Glutamatergic neuron (in vitro differentiated cells): ENCODE data around the gene KIFAP3. TPM values are rescaled to one million over a fixed set of nuclear protein-coding genes. Genes with fewer than 3 reads are reported as not detected.
"Not testable (repeated sequence)": the region's sequence is repeated elsewhere in the genome, so short reads cannot be mapped to it uniquely, and the experiment has no call there.

ENCODE experiments used
- DNase-seq: peaks from one replicate; pipeline ENCODE4 v3.0.0; 2022
- H3K27ac Mint-ChIP-seq: one replicate; pipeline ENCODE4 v1.8.0; 2020; ENCODE audit warnings: mild to moderate bottlenecking, mixed read lengths, inconsistent platforms; ENCODE audit not compliant: unreplicated experiment
- H3K27me3 Mint-ChIP-seq: one replicate; pipeline ENCODE4 v1.8.0; 2020; ENCODE audit warnings: mild to moderate bottlenecking, moderate library complexity, mixed read lengths, inconsistent platforms; ENCODE audit not compliant: unreplicated experiment
- H3K36me3 Mint-ChIP-seq: one replicate; pipeline ENCODE4 v1.8.0; 2020; ENCODE audit warnings: mild to moderate bottlenecking, mixed read lengths, inconsistent platforms; ENCODE audit not compliant: unreplicated experiment
- H3K4me1 Mint-ChIP-seq: one replicate; pipeline ENCODE4 v1.8.0; 2020; ENCODE audit warnings: mild to moderate bottlenecking, low read depth, mixed read lengths, inconsistent platforms; ENCODE audit not compliant: unreplicated experiment
- H3K4me3 Mint-ChIP-seq: one replicate; pipeline ENCODE4 v1.8.0; 2020; ENCODE audit warnings: mild to moderate bottlenecking, mixed read lengths, inconsistent platforms; ENCODE audit not compliant: unreplicated experiment
- H3K9me3 Mint-ChIP-seq: one replicate; pipeline ENCODE4 v1.8.0; 2020; ENCODE audit warnings: mild to moderate bottlenecking, moderate library complexity, mixed read lengths, inconsistent platforms; ENCODE audit not compliant: unreplicated experiment
- total RNA-seq: library from RNA; stranded (reverse); fragmentation: NEBNext Ultra II Directional; extraction: Animal tissue kit (Norgen Biotek cat#: 25700); gene quantifications from one replicate; pipeline ENCODE4 v1.2.1, GENCODE V29; 2021; ENCODE audit not compliant: unreplicated experiment
- TF ChIP-seq, protein P1 (sequence below): fragments of 200-600 bp; sonication (generic); IDR thresholded peaks from one replicate; pipeline ENCODE4 v1.5.0; 2021; ENCODE audit not compliant: partially characterized antibody, unreplicated experiment

The KIFAP3 gene
- total RNA-seq, 1 donor from 2014 or later, result 61.6 TPM

- no peak for DNase-seq
- TF ChIP-seq, protein P1, sequence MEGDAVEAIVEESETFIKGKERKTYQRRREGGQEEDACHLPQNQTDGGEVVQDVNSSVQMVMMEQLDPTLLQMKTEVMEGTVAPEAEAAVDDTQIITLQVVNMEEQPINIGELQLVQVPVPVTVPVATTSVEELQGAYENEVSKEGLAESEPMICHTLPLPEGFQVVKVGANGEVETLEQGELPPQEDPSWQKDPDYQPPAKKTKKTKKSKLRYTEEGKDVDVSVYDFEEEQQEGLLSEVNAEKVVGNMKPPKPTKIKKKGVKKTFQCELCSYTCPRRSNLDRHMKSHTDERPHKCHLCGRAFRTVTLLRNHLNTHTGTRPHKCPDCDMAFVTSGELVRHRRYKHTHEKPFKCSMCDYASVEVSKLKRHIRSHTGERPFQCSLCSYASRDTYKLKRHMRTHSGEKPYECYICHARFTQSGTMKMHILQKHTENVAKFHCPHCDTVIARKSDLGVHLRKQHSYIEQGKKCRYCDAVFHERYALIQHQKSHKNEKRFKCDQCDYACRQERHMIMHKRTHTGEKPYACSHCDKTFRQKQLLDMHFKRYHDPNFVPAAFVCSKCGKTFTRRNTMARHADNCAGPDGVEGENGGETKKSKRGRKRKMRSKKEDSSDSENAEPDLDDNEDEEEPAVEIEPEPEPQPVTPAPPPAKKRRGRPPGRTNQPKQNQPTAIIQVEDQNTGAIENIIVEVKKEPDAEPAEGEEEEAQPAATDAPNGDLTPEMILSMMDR, result no peak
- no peaks in the 10 kb centered on the region for H3K9me3 Mint-ChIP-seq
- no peaks in the 10 kb centered on the region for H3K27me3 Mint-ChIP-seq
- H3K27ac Mint-ChIP-seq, result no peak overlapping the region
- H3K36me3 Mint-ChIP-seq, result peaks cover 10% of the 10 kb centered on the region
- H3K4me1 Mint-ChIP-seq, result no peaks in the 10 kb centered on the region
- no peak overlapping the region for H3K4me3 Mint-ChIP-seq
Observed at GRCh38 chr1:169877800-169878491, 196.5 kb downstream of the KIFAP3 start.

DNA sequence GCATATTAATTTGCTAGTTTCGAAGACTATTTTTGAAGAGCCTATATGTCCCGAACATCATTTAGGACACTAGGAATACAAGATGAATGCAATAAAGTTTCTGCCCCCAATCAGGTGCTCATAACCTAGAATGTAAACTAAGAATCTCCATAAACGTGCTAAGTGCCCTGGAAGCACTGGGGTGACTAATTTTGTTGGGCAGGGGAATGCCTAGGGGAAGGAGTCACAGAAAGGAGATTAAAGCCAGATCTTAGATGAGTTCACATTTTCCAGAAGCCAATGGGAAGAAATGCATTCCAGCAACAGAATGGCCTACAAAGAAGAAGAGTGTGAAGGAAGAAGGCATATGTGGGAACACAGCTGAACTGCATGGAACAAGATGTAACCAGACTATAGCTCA is 200.3 kb downstream of the KIFAP3 start:
- Mint-ChIP-seq H3K9me3 (peaks cover 2% of the 10 kb centered on the region), H3K4me1 (no peaks in the 10 kb centered on the region), H3K27ac (no peak overlapping the region), H3K4me3 (no peak overlapping the region), H3K36me3 (peaks cover 26% of the 10 kb centered on the region), H3K27me3 (no peaks in the 10 kb centered on the region)
- DNase-seq, result no peak
- TF ChIP-seq, protein P1, result no peak

DNA sequence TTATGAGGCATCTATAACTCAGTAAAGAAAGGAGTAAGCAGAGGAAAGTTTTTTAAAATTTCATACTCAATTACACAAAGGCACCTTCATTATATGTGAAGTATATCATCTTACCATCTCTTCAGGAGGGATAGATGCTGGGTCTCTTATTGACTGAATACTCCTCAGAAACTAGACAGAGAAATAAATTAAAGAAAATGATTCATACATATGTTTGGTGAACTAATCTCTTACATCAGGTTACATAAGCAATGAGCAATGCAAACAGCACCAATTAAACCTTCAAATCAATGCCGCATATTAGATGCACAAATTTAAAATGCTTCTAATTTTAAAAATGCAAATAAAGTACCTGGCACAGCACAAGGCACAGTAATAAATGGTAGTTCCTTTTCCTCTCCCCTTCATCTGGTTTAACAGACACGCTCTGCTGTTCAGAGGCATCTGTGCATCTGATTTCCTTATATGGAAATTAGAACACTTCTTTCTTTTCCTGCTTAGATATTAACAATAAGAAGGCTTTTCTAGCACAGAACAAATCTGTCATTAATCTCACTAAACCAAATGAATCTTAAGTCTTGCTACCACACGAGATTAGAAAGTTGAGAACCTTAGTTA is 200.8 kb downstream of the KIFAP3 start:
- TF ChIP-seq, protein P1, result no peak
- Mint-ChIP-seq H3K4me1 (no peaks in the 10 kb centered on the region), H3K36me3 (peaks cover 26% of the 10 kb centered on the region), H3K27me3 (no peaks in the 10 kb centered on the region), H3K9me3 (peaks cover 2% of the 10 kb centered on the region), H3K4me3 (no peak overlapping the region), H3K27ac (no peak overlapping the region)
- DNase-seq, result no peak

GRCh38 chr1:169872906-169873305 is 201.6 kb downstream of the KIFAP3 start:
- peaks cover 2% of the 10 kb centered on the region for H3K9me3 Mint-ChIP-seq
- no peaks in the 10 kb centered on the region for H3K27me3 Mint-ChIP-seq
- no peak for DNase-seq
- H3K27ac Mint-ChIP-seq, result no peak overlapping the region
- H3K4me1 Mint-ChIP-seq, result no peaks in the 10 kb centered on the region
- H3K4me3 Mint-ChIP-seq, result no peak overlapping the region
- TF ChIP-seq, protein P1, result no peak
- peaks cover 26% of the 10 kb centered on the region for H3K36me3 Mint-ChIP-seq

GRCh38 chr1:169871988-169872387 is 202.5 kb downstream of the KIFAP3 start:
- H3K9me3 Mint-ChIP-seq, DNase-seq, H3K27me3 Mint-ChIP-seq, H3K4me1 Mint-ChIP-seq, H3K27ac Mint-ChIP-seq, H3K4me3 Mint-ChIP-seq: not testable (repeated sequence)
- H3K36me3 Mint-ChIP-seq, result peaks cover 26% of the 10 kb centered on the region

Other genes starting within 250 kb of the KIFAP3 start
- gene SCYL3, start 180.8 kb downstream of the KIFAP3 start, total RNA-seq, result 8.8 TPM
- not detected for gene NTMT2, start 71.3 kb upstream of the KIFAP3 start, total RNA-seq